Measurements from ENCODE around the gene CRYGA. TPM values are rescaled to one million over a fixed set of nuclear protein-coding genes. Genes with fewer than 3 reads are reported as not detected.

The CRYGA gene, protein sequence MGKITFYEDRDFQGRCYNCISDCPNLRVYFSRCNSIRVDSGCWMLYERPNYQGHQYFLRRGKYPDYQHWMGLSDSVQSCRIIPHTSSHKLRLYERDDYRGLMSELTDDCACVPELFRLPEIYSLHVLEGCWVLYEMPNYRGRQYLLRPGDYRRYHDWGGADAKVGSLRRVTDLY
- total RNA-seq (2022; extraction: Qiagen RNA extraction; ENCODE audit: low read depth) = not detected in 5 replicates

DNA sequence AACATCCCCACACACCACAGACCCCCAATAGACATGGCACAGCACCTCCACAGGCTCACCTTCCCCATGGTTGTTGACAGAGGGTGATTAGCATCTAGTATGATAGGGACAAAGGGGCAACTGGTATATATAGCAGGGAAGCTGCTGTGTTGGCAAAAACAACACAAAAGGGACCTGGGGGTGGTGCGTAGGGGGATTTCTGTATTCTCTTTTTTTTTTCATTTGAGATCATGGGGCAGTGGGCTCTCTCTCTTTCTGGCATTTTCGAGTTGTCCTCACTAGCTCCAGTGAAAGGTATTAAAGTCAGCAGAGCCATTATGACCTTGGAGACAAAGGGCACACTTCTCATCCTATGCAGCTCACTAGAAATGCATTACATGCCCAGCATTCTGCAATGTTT, at the start of gene CRYGA:
TSS of gene CRYGA (minus strand) at position 101 of the 400 bp plus-strand sequence. CDS start at position 68, 33 bp downstream.

DNA sequence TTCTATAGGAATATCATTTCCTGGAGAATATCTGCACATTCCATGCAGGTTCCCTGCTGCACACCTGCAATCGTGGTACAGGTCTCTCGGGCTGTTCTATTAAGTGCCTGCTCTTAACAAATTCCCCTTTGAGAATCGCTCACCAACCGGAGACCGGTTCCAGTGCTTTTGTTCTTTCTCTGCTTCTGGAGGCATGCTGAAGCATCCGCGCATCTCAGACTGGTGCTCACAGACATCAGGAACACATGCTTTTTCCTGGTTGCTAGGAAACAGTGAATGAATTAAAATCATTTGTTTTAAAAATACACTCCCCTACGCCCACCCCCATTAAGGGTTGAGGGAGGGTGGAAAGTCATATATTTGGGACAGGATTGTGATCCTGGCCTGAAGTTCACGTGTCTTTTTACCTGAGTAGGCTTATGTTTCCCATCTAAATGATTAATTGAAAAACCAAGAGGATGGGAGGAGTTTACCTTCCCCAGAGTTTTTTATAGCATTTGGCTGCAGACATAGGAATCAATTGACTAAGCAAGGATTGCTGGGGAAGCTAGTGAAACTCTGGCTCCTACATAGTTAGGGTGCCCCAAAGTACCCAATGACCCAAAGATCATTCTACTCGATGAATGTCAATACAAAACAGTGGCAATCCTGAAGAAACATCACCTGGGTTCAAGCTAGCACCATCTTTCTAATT, 26.6 kb upstream of the CRYGA start, which contains the start of gene C2orf80:
TSS of gene C2orf80 (minus strand) at position 221 of the 694 bp plus-strand sequence. CDS start 3,044 bp downstream, outside the sequence.

DNA sequence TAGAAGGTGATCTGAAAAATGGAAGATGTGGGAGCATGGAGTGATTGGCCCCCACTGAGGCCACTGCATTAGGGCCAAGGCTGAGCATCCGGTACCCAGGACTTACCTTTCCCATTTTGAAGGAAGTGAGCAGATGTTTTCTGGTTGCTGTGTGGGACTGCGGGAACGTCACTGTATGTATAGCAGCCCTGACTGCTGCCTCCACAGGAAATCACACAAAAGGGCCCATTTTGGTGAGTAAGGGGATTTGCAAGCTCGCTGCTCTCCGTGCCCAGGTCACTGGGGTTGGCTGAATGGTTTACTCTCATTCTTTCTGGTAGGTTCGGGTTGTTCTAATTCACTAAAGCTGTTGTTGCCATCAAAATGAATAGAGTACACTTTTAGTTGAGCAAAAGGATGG, 17.4 kb downstream of the CRYGA start, which contains the start of gene CRYGB:
TSS of gene CRYGB (minus strand) at position 153 of the 400 bp plus-strand sequence. CDS start at position 115, 38 bp downstream.

DNA sequence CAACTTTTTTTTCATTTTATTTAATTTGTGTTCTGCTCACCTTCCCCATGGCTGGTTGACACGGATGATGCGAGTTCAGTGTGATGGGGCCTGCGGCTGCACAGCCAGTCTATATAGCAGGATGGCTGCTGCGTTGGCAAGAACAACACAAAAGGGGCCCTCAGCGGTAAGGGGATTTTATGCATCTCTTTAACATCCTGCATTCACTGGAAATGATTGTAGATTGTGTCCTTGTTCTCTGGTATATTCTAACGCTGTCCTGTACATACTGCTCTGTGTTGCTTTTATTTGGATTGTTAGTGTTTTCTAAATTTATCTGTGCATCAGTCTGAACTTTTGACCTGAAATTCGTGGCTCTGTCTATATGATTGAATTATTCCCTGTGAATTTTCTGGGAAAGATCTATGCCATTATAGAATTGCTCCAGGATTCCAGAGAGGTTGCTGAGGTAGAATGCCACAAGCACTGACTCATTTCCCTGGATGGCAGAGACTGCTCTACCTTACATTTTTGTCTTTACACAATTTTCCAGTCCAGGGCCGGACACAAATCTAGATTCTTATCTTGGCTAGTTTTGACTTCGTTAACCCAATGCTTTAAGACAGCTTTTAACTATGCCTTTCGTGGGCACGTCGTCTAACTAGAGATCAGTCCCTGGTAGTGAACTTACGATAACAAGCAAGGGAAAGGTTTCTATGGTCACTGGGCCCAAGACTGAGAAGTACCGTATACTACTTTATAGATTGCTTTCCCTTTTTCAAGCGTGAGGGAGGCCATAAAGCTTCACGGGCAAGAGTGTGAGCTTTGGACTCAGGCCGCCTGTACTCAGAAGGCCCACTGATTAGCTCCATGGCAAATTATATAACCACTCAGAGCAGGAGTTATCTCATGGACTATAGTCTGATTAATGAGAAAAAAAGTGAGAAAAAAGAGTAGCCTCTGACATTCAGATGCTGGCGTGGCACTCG, 33.4 kb downstream of the CRYGA start, which contains the start of gene CRYGC:
TSS of gene CRYGC (minus strand) at position 85 of the 968 bp plus-strand sequence. CDS start at position 49, 36 bp downstream.

DNA sequence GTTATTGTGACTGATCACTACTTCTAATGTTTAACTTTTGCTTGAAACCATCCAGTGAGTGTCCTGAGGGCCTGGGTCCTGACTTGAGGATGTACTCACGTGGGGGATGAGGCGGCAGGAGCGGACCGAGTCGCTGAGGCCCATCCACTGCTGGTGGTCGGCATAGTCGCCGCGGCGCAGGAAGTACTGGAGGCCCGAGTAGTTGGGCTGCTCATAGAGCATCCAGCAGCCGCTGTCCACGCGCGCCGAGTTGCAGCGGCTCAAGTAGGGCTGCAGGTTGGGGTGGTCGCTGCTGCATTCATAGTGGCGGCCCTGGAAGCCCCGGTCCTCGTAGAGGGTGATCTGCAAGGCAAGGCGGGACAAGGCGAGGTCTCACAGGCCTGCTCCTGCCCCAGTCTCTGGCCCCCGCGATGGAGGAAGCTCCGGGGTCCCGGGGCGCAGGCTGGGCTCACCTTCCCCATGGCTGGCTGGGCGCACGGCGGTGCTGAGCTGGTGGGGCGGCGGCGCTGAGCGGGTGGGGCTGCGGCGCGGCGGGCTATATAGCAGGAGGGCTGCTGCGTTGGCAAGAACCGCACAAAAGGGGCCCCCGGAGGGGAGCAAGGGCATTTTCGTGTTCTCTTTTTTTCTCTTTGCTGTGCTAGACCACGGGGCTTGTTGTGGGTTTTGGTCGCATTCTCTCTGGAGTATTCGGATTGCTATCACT, 39.2 kb downstream of the CRYGA start, which contains the start of gene CRYGD:
TSS of gene CRYGD (minus strand) at position 512 of the 703 bp plus-strand sequence. CDS start at position 461, 51 bp downstream.

Other genes starting within 250 kb of the CRYGA start
- 1.6 to 2.8 TPM (median 2.6 TPM) in 5 replicates for gene PLEKHM3, start 138.1 kb downstream of the CRYGA start, total RNA-seq (2022; extraction: Qiagen RNA extraction; ENCODE audit: low read depth)
- gene CRYGD, start 39.1 kb downstream of the CRYGA start, total RNA-seq (2022; extraction: Qiagen RNA extraction; ENCODE audit: low read depth) = not detected in 5 replicates
- gene CRYGC, start 33.8 kb downstream of the CRYGA start, total RNA-seq (2022; extraction: Qiagen RNA extraction; ENCODE audit: low read depth) = not detected in 5 replicates
- gene CRYGB, start 17.4 kb downstream of the CRYGA start, total RNA-seq (2022; extraction: Qiagen RNA extraction; ENCODE audit: low read depth) = not detected in 5 replicates
- gene C2orf80, start 26.4 kb upstream of the CRYGA start, total RNA-seq (2022; extraction: Qiagen RNA extraction; ENCODE audit: low read depth) = not detected in 5 replicates
- 77.0 to 94.7 TPM (median 92.1 TPM) in 5 replicates for gene IDH1, start 91.5 kb upstream of the CRYGA start, total RNA-seq (2022; extraction: Qiagen RNA extraction; ENCODE audit: low read depth)
- gene PIKFYVE, start 102.7 kb upstream of the CRYGA start, total RNA-seq (2022; extraction: Qiagen RNA extraction; ENCODE audit: low read depth) = 3.6 to 8.5 TPM (median 6.5 TPM) in 5 replicates
- not detected in 5 replicates for gene PTH2R, start 243.2 kb upstream of the CRYGA start, total RNA-seq (2022; extraction: Qiagen RNA extraction; ENCODE audit: low read depth)

Measured in A549 treated with GW870086 at 1 μM for 4 hours (cell line).